Measurements from ENCODE around the gene MTG2.
A peak's percentile ranks its signal among the peaks of the same experiment; 100 is the strongest.

MTG2 gene

DNA sequence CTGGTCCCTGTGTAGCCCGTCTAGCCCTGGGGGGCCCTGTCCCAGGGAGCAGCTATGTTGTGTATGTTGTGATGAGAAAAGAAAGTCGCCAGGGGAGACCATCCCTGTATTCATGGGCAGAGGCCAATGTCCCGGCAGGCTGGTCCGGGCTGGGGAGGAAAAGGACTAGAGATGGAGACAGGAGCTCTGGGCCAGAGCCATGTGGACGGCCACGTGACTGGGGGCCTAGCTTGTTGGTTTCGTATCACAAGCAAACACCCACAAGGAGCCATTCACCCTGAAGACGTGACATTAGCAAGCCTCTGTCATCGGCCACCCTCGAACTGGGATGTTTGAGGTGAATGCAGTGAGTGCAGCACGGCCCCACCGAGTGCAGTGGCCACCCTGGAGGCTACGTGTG, 40.1 kb downstream of the MTG2 start:
- no peak for TF ChIP-seq Cebpa-rat (IDR thresholded peaks at IDR 0.05)

DNA sequence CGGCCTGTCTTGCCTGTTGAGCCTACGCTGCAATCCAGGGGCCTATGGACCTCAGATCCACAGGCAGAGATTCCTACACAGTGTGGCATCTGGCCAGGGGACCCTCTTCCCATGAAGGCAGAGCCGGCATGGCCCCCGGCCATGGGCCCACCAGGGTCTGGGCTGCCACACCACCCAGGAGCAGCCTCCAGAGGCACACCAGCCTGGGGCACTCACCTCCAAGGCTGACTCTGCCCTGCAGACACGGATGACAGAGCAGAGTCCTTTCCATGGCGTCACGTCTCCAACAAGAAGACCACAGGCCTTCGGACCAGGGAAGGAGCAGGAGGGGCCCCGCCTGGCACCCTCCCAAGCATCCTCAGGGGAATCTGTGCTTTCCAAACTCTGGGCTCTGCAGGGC, 40.7 kb downstream of the MTG2 start:
- Histone ChIP-seq H3K4me2 (peak overlapping the region; percentile 54), H4K20me1 (peaks cover 52% of the 10 kb centered on the region), H3K27ac (no peak overlapping the region), H3K4me3 (no peak overlapping the region), H3K9ac (no peak overlapping the region), H3K36me3 (no peaks in the 10 kb centered on the region), H3K4me1 (peaks cover 79% of the 10 kb centered on the region), H3K27me3 (peaks cover 56% of the 10 kb centered on the region), H3K9me3 (no peaks in the 10 kb centered on the region)
- TF ChIP-seq Cebpa-rat (IDR thresholded peaks at IDR 0.05), result no peak

More for the DNA sequence above, 40.1 kb downstream of the MTG2 start:
- H3K27me3 ChIP-seq, result peaks cover 62% of the 10 kb centered on the region
- H3K4me2 ChIP-seq, result 0 out of 2 replicates have a peak overlapping the region, but pooled peaks have one; percentile 54
- peaks cover 58% of the 10 kb centered on the region for H4K20me1 ChIP-seq
- no peak overlapping the region for H3K9ac ChIP-seq
- H3K27ac ChIP-seq, result no peak overlapping the region
- H3K4me3 ChIP-seq, result no peak overlapping the region
- no peaks in the 10 kb centered on the region for H3K9me3 ChIP-seq
- H3K4me1 ChIP-seq, result peaks cover 81% of the 10 kb centered on the region
- H3K36me3 ChIP-seq, result no peaks in the 10 kb centered on the region

DNA sequence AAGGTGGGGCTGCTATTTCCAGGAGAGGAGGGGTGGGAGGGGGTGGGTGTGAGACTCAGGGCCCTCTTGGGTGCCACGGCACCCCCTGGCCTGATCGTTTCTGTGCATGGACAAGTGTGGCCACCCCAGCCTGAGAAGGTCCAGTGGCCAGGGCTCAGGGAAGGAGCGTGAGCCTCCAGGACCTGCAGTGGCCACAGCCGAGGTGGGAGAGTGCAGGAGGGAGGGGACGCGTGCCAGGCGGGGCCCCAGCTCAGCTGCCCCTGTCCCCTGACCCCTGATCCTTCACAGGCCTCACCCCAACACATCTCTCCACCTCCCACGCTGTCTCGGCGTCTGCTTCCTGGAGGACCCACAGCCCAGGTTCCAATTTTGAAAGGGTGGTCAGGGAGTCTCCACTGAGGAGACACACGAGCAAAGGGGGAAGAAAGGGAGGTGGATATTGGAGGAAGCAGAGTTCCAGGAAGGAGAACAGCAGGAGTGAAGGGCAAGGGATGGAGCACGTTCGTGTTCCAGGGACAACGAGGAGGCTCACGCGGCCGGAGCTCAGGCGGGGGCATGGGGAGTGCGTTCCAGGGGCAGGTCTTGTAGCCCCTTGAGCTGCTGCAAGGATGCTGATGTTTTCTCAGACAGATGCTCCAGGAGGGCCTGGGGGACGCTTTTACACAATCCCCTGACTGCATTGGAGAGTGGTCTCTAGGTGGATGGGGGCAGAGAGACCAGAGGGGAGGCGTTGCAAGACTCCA, 41.5 kb downstream of the MTG2 start:
- Histone ChIP-seq H3K9ac (no peak overlapping the region), H4K20me1 (peaks cover 45% of the 10 kb centered on the region), H3K9me3 (no peaks in the 10 kb centered on the region), H3K4me2 (peak overlapping the region; percentile 54; the same call in 1 of the 2 replicates), H3K4me1 (peaks cover 72% of the 10 kb centered on the region), H3K4me3 (no peak overlapping the region), H3K27ac (no peak overlapping the region), H3K36me3 (no peaks in the 10 kb centered on the region), H3K27me3 (peaks cover 49% of the 10 kb centered on the region)
- no peak for TF ChIP-seq Cebpa-rat (IDR thresholded peaks at IDR 0.05)

DNA sequence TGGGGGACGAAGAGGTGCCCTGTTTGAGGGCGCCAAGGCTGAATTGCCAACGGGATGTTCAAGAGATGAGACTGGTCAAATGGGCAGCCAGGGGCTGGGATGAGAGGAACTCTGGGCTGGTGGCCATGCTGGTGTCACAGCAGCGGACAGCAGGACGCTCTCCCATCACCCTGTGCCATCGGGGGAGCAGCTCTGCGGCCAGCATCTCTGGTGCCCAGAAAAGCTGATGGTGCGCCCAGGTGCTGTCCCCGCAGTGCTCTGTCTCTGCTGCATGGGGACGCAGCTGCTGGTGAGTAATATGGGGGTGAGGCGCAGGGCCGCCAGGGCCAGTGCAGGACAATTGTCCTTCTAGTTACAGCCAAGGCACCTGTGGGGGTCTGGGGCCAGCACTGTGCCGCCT, 42.2 kb downstream of the MTG2 start:
- Histone ChIP-seq H3K4me2 (peak overlapping the region; percentile 78), H3K9me3 (no peaks in the 10 kb centered on the region), H3K27me3 (peaks cover 41% of the 10 kb centered on the region), H3K36me3 (no peaks in the 10 kb centered on the region), H3K9ac (no peak overlapping the region), H3K27ac (no peak overlapping the region), H3K4me1 (peaks cover 65% of the 10 kb centered on the region), H4K20me1 (peaks cover 38% of the 10 kb centered on the region), H3K4me3 (no peak overlapping the region)
- TF ChIP-seq Cebpa-rat (IDR thresholded peaks at IDR 0.05), result no peak

DNA sequence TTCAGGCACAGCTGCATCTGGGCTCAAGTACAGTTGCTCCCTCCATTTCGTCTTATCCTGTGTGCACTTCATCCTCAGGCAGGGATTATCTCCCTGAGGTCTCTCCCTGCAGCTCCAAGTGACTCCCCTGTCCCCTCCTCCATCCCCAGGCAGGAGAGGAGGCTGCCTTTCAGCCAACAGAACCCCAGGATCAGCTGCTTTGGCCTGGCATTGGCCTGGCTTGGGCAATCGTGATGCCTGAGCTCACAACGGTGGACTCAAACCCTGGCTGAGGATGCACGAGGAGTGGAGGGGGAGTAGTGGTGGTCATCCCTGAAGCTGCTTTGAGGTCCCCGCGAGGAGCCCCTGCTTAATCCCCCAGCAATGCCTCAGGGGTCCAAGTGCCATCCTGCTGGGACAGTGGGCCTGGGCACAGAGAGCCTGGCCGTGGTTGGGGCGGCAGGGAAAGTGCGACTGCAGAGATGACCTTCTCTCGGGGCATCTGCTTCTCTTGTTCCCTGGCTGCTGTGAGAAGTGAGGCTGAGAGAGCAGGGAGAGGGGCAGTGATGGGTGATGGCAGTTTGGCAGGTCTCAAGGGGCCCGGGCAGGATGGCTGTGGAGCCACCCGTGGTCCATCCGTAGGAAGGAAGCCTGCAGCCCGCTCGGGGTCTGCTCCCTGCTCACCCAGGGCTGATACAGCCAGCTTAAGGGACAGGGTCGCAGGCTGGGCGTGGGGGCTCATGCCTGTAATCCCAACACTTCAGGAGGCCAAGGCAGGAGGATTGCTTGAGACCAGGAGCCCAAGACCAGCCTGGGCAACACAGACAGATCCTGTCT, 43.2 kb downstream of the MTG2 start:
- no peaks in the 10 kb centered on the region for H3K36me3 ChIP-seq
- peaks cover 32% of the 10 kb centered on the region for H3K27me3 ChIP-seq
- H3K4me3 ChIP-seq, result no peak overlapping the region
- peaks cover 30% of the 10 kb centered on the region for H4K20me1 ChIP-seq
- peaks cover 57% of the 10 kb centered on the region for H3K4me1 ChIP-seq
- peak overlapping the region; percentile 78 for H3K4me2 ChIP-seq
- H3K9me3 ChIP-seq, result no peaks in the 10 kb centered on the region
- H3K9ac ChIP-seq, result peak overlapping the region; percentile 54
- peak overlapping the region; percentile 44; the same call in 1 of the 2 replicates for H3K27ac ChIP-seq
- TF ChIP-seq Cebpa-rat (IDR thresholded peaks at IDR 0.05), result no peak

DNA sequence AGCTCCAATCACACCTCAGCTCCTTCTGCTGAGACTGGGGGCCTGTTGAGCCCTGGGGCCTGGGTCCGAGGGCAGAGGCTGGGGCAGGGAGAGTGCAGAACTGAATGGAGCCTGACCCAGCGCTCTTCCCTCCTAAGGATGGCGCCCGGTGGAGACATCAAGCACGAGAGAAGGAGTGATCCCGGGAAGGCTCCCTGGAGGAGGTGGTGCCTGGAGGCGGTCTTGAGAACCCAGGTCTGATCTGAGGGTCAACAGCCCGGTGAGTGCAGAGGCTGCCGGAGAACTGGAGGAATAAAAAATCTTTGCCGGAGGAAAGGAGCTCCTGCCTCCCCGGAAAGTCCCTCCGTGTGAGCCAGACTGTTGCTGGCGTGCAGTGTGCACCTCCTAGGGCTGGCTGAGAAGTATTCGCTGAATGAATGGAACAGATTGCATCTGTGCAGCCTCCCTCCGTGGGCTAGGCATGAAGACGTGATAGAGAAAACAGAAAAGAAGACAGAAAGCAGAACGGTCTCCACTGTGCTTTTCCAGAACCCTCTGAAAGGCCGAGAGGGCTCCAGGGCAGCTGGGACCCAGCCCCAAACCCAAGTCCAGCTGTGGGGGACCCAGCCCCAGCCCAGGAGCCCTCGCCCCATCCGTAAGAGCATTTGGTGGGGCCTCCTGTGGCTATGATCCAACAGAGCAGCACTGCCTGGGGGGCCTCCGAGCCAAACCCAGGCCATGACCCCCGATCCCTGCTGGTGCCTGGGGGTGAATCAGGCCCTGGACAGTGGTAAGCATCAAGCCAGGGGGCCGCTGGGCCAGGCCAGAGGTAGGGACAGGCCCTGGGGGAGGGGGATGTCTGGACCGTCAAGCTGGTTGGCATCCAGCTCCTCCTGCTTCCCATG, 44.1 kb downstream of the MTG2 start:
- Histone ChIP-seq H3K36me3 (no peaks in the 10 kb centered on the region), H3K27me3 (peaks cover 23% of the 10 kb centered on the region), H3K9me3 (no peaks in the 10 kb centered on the region), H3K4me2 (peak overlapping the region; percentile 78), H3K4me1 (peaks cover 53% of the 10 kb centered on the region), H3K27ac (peak overlapping the region; percentile 47), H3K9ac (peak overlapping the region; percentile 54; the same call in 1 of the 2 replicates), H3K4me3 (no peak overlapping the region), H4K20me1 (peaks cover 20% of the 10 kb centered on the region)
- TF ChIP-seq Cebpa-rat (IDR thresholded peaks at IDR 0.05), result no peak

DNA sequence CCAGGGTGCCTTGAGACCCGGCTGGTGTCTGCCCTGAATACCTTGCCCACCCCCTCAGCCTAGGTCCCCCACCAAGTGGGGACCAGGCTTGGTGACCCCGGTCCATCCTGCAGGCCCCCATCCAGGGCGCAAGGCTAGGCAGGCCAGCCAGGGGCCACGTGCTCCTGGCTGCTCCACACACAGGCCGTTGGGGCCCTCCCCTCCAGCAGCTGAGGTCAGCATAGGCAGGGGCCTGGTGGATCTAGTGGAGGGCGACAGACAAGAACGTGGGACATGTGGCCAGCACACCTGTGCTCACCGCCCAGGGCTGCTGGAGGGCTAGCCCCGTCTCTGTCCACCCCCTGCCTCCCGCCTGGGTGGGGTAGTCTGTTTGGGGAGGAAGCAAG, 44.8 kb downstream of the MTG2 start:
- Histone ChIP-seq H3K36me3 (no peaks in the 10 kb centered on the region), H3K4me2 (peak overlapping the region; percentile 78), H3K9me3 (no peaks in the 10 kb centered on the region), H3K27ac (peak overlapping the region; percentile 47), H3K27me3 (peaks cover 16% of the 10 kb centered on the region), H3K9ac (no peak overlapping the region), H3K4me3 (no peak overlapping the region), H3K4me1 (peaks cover 53% of the 10 kb centered on the region), H4K20me1 (peaks cover 14% of the 10 kb centered on the region)
- no peak for TF ChIP-seq Cebpa-rat (IDR thresholded peaks at IDR 0.05)

DNA sequence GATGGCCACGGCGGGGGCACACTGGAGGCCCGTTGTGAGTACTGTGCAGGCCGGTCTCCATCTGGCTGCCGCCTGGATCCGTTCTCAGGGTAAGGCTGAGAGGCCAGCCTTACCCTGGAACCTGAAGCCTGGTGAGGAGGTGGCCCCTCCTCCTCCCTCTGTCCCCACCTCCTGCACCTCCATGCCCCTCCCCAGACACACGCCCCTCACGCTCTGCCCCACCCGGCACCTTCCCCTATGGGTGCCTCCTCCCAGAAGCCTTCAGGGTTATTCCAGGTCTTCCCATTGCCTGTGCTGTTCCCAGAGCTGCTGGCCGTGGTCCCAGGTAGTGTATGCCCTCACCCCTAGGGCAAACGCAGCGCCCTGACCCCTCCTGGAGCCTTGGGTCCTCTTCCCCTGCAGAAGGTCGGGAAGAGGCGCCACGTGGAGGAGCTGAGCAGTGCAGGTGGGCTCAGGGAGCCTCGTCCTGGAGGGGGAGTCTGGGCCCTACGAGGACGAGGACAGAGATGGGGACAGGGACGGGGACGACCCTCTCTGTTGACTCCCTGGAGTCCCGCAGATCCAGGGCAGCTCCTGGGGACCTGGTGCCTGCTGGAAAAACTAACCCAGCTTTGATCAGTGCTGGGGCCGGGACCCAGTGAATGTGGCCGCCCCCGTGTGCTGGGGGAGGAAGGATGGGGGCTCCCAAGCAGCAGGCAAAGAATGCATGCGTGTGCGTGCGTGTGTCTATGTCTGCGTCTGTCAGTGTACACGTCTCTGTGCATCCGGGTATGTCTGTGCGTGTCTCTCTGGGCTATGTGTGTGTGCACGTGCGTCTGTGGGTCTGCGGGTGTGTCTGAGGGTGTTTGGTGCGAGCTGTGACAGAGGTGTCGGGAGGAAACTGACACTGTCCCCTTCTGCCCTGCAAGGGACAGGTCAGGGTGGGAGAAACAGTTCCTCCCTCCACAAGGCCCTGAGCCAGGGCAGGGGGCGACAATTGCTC, 45.4 kb downstream of the MTG2 start:
- peaks cover 10% of the 10 kb centered on the region for H3K27me3 ChIP-seq
- H3K36me3 ChIP-seq, result no peaks in the 10 kb centered on the region
- no peaks in the 10 kb centered on the region for H3K9me3 ChIP-seq
- peaks cover 50% of the 10 kb centered on the region for H3K4me1 ChIP-seq
- H3K27ac ChIP-seq, result no peak overlapping the region
- peaks cover 7% of the 10 kb centered on the region; the same call in 1 of the 2 replicates for H4K20me1 ChIP-seq
- H3K4me3 ChIP-seq, result no peak overlapping the region
- TF ChIP-seq Cebpa-rat (IDR thresholded peaks at IDR 0.05), result no peak
- peak overlapping the region; percentile 78; the same call in 1 of the 2 replicates for H3K4me2 ChIP-seq
- H3K9ac ChIP-seq, result no peak overlapping the region

Data from BLaER1 (cell line).